Erythroblast (primary cell): ENCODE results near the gene SNAP29.

Experiments
- GATA1 ChIP-seq: IDR thresholded peaks from 2 replicates; pipeline ENCODE4 v1.6.1; 2011; ENCODE audit warnings: low read depth, mild to moderate bottlenecking, control low read depth, low read length, moderate library complexity
- POLR2A ChIP-seq: IDR thresholded peaks from 2 replicates; pipeline ENCODE4 v1.6.1; 2011; ENCODE audit warnings: mild to moderate bottlenecking, low read length

DNA sequence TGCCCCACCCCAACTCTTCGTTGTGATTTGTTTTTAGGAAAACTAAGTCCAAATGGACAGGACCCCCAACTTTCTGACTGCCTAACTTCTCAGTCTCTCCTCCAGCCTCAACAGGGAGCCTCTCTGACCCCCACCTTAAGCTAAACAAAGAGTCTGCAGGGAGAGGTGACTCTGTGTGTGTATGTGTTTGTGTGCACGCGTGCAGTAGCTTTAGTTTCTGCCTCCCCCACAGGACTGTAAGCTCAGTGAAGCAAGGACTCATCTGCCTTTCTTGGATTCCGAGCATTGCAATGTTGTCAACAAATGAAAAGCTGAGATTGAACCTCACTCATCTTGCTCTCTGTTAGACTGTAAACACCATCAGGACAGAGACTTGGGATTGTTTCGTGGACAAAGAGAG is 7.9 kb downstream of the SNAP29 start:
- TF ChIP-seq POLR2A (no peak), GATA1 (no peak)
